H1 (cell line): ENCODE measurements around the gene RNPEPL1. TPM values are rescaled to one million over a fixed set of nuclear protein-coding genes. Genes with fewer than 3 reads are reported as not detected.

Source experiments
- CTCF ChIA-PET: fragments of 300-600 bp; sonication (Branson Sonifier 250); formaldehyde crosslinking; loops from one replicate; lab custom pipeline; 2021; ENCODE audit not compliant: partially characterized antibody; lab: Charles Lee
- POLR2A ChIA-PET: fragments of 300-600 bp; sonication (Branson Sonifier 250); formaldehyde crosslinking; loops from one replicate; lab custom pipeline; 2021; ENCODE audit warnings: inconsistent platforms; ENCODE audit not compliant: partially characterized antibody; lab: Charles Lee
- DNase-seq, 2 experiments: peaks; one replicate each; pipeline versions ENCODE4 v3.0.0 to v3.0.0-alpha.2; 2010 to 2022; ENCODE audit warnings: low spot score in 2 of 2, low read depth in 1 of 2, mixed read lengths in 1 of 2
- FAIRE-seq: peaks from 2 replicates; lab custom pipeline; 2011; peaks lifted over from hg19 to GRCh38; lab: Jason Lieb, UNC
- H2AFZ ChIP-seq: 2 replicates; pipeline ENCODE4 v1.8.1; 2012; ENCODE audit warnings: low read length, inconsistent platforms
- H2AK5ac ChIP-seq: 2 replicates; pipeline ENCODE4 v1.6.1; 2013; ENCODE audit warnings: low read depth, low read length
- H2BK120ac ChIP-seq: replicated peaks from 2 replicates; pipeline ENCODE3; 2013; ENCODE audit warnings: low read depth, low read length, inconsistent platforms
- H2BK12ac ChIP-seq: 2 replicates; pipeline ENCODE4 v1.6.1; 2013; ENCODE audit warnings: low read depth, low read length
- H2BK15ac ChIP-seq: 2 replicates; pipeline ENCODE4 v1.6.1; 2013; ENCODE audit warnings: low read length
- H2BK20ac ChIP-seq: 2 replicates; pipeline ENCODE4 v1.6.1; 2013; ENCODE audit warnings: low read length
- H2BK5ac ChIP-seq: 2 replicates; pipeline ENCODE4 v1.6.1; 2013; ENCODE audit warnings: low read depth, low read length
- H3K14ac ChIP-seq: 2 replicates; pipeline ENCODE4 v1.6.1; 2013; ENCODE audit warnings: inconsistent platforms; ENCODE audit not compliant: insufficient read length
- H3K18ac ChIP-seq: 2 replicates; pipeline ENCODE4 v1.6.1; 2013; ENCODE audit warnings: low read length; ENCODE audit errors: extremely low read depth
- H3K23ac ChIP-seq: 2 replicates; pipeline ENCODE4 v1.6.1; 2013; ENCODE audit warnings: inconsistent platforms; ENCODE audit not compliant: insufficient read length
- H3K23me2 ChIP-seq: 2 replicates; pipeline ENCODE4 v1.6.1; 2013; ENCODE audit warnings: low read depth, low read length
- H3K27ac ChIP-seq: 2 replicates; pipeline ENCODE4 v1.6.1; 2011; ENCODE audit warnings: low read depth, low read length, inconsistent platforms
- H3K27me3 ChIP-seq, 4 experiments: replicated peaks in 1 of 4; 1 replicate in 1 of 4; 2 replicates in 3 of 4; pipeline versions ENCODE4 v1.6.1 to v1.8.1; 2011 to 2013; ENCODE audit warnings: low read length in 3 of 4, mild to moderate bottlenecking in 3 of 4, inconsistent platforms in 2 of 4, mixed read lengths in 2 of 4, moderate library complexity in 1 of 4; ENCODE audit not compliant: control insufficient read depth in 3 of 4, insufficient read depth in 3 of 4; ENCODE audit errors: extremely low read depth in 1 of 4
- H3K36me3 ChIP-seq, 4 experiments: 2 replicates each; pipeline versions ENCODE4 v1.6.1 to v1.8.1; 2011 to 2013; ENCODE audit warnings: mild to moderate bottlenecking in 4 of 4, low read length in 3 of 4, moderate library complexity in 2 of 4, control low read depth in 1 of 4, inconsistent platforms in 1 of 4; ENCODE audit not compliant: insufficient read depth in 4 of 4, control insufficient read depth in 2 of 4
- H3K4ac ChIP-seq: replicated peaks from 2 replicates; pipeline ENCODE3; 2013; ENCODE audit warnings: low read length, low read depth, mixed read lengths, inconsistent platforms; ENCODE audit not compliant: insufficient read length
- H3K4me1 ChIP-seq, 4 experiments: replicated peaks in 1 of 4; 1 replicate in 1 of 4; 2 replicates in 3 of 4; pipeline versions ENCODE4 v1.6.1 to v1.8.1; 2011 to 2013; ENCODE audit warnings: low read length in 3 of 4, inconsistent platforms in 2 of 4, mixed read lengths in 1 of 4; ENCODE audit not compliant: insufficient read depth in 4 of 4, control insufficient read depth in 3 of 4
- H3K4me2 ChIP-seq, 2 experiments: 2 replicates each; pipeline versions ENCODE4 v1.6.1 to v1.8.1; 2011 to 2013; ENCODE audit warnings: low read depth in 2 of 2, low read length in 2 of 2, control low read depth in 1 of 2, inconsistent platforms in 1 of 2, mild to moderate bottlenecking in 1 of 2; ENCODE audit not compliant: insufficient read depth in 1 of 2
- H3K4me3 ChIP-seq, 4 experiments: fragments of 200-600, 300-600 bp in 1 of 4; sonication (generic), shearing (Covaris generic), sonication (Bioruptor Twin) in 1 of 4; 2 replicates each; pipeline versions ENCODE4 v1.5.1 to v1.8.1; 2011 to 2016; ENCODE audit warnings: low read length in 4 of 4, low read depth in 3 of 4, control low read depth in 2 of 4, inconsistent platforms in 2 of 4, mild to moderate bottlenecking in 2 of 4, mixed read lengths in 1 of 4, moderate library complexity in 1 of 4; ENCODE audit not compliant: insufficient read depth in 2 of 4; ENCODE audit errors: extremely low read depth in 1 of 4
- H3K56ac ChIP-seq: replicated peaks from 2 replicates; pipeline ENCODE3; 2013; ENCODE audit warnings: low read depth, mild to moderate bottlenecking, mixed read lengths, low read length, inconsistent platforms; ENCODE audit not compliant: insufficient read length
- H3K79me1 ChIP-seq: 2 replicates; pipeline ENCODE4 v1.6.1; 2013; ENCODE audit warnings: low read depth, low read length, control low read depth
- H3K79me2 ChIP-seq, 2 experiments: 2 replicates each; pipeline versions ENCODE4 v1.6.1 to v1.8.1; 2012 to 2013; ENCODE audit warnings: low read length in 2 of 2, mild to moderate bottlenecking in 2 of 2, inconsistent platforms in 1 of 2; ENCODE audit not compliant: insufficient read depth in 2 of 2, control insufficient read depth in 1 of 2
- H3K9ac ChIP-seq, 4 experiments: replicated peaks in 1 of 4; 1 replicate in 1 of 4; 2 replicates in 3 of 4; pipeline versions ENCODE4 v1.6.1 to v1.8.1; 2011 to 2013; ENCODE audit warnings: low read depth in 3 of 4, low read length in 3 of 4, control low read depth in 2 of 4, mild to moderate bottlenecking in 2 of 4, moderate library complexity in 2 of 4, inconsistent platforms in 1 of 4; ENCODE audit errors: extremely low read depth in 1 of 4
- H3K9me3 ChIP-seq, 2 experiments: 2 replicates each; pipeline versions ENCODE4 v1.6.1 to v1.8.1; 2012 to 2013; ENCODE audit warnings: mild to moderate bottlenecking in 2 of 2, moderate library complexity in 2 of 2, control low read depth in 1 of 2, inconsistent platforms in 1 of 2, low read depth in 1 of 2, low read length in 1 of 2, mixed read lengths in 1 of 2; ENCODE audit not compliant: insufficient read depth in 2 of 2
- H4K20me1 ChIP-seq, 2 experiments: replicated peaks in 1 of 2; 2 replicates each; pipeline versions ENCODE3 to v1.8.1; 2011 to 2013; ENCODE audit warnings: inconsistent platforms in 2 of 2, low read length in 2 of 2, mild to moderate bottlenecking in 1 of 2; ENCODE audit not compliant: insufficient read depth in 2 of 2, control insufficient read depth in 1 of 2
- H4K5ac ChIP-seq: 2 replicates; pipeline ENCODE4 v1.6.1; 2013; ENCODE audit warnings: low read length, low read depth, mixed read lengths, inconsistent platforms; ENCODE audit not compliant: insufficient read length
- H4K8ac ChIP-seq: 2 replicates; pipeline ENCODE4 v1.8.0; 2013; ENCODE audit warnings: mild to moderate bottlenecking, moderate library complexity, low read length, inconsistent platforms; ENCODE audit not compliant: insufficient read depth; ENCODE audit errors: extremely low read depth
- H4K91ac ChIP-seq: replicated peaks from 2 replicates; pipeline ENCODE3; 2013; ENCODE audit warnings: low read length, mixed read lengths, inconsistent platforms; ENCODE audit not compliant: insufficient read length
- ATF2 ChIP-seq: IDR thresholded peaks from 2 replicates; pipeline ENCODE4 v1.6.1; 2012; ENCODE audit warnings: low read length, inconsistent platforms
- CHD1 ChIP-seq: IDR thresholded peaks from 2 replicates; pipeline ENCODE4 v1.6.1; 2012; ENCODE audit warnings: low read depth, low read length, improper control_type of control experiment
- E2F6 ChIP-seq: IDR thresholded peaks from 2 replicates; pipeline ENCODE4 v1.6.1; 2012; ENCODE audit warnings: inconsistent platforms
- HDAC2 ChIP-seq, 2 experiments: fragments of 300-600 bp in 1 of 2; sonication (generic) in 1 of 2; IDR thresholded peaks; 2 replicates each; pipeline ENCODE4 v1.6.1; 2011 to 2012; ENCODE audit warnings: low read depth in 2 of 2, low read length in 2 of 2, mild to moderate bottlenecking in 2 of 2, moderate library complexity in 2 of 2, borderline replicate concordance in 1 of 2, inconsistent platforms in 1 of 2
- KDM5A ChIP-seq: fragments of 200-600 bp; IDR thresholded peaks from 2 replicates; pipeline ENCODE4 v1.7.1; 2012; ENCODE audit warnings: mild to moderate bottlenecking, low read length, inconsistent platforms, mixed read lengths
- POLR2AphosphoS5 ChIP-seq: IDR thresholded peaks from 2 replicates; pipeline ENCODE4 v1.6.1; 2011; ENCODE audit warnings: low read depth, low read length
- RFX5 ChIP-seq: IDR thresholded peaks from 2 replicates; pipeline ENCODE4 v1.6.1; 2011; ENCODE audit warnings: low read depth, low read length, improper control_type of control experiment, borderline replicate concordance
- RNF2 ChIP-seq: fragments of 200-900, 300-1000 bp; sonication (generic); IDR thresholded peaks from 2 replicates; pipeline ENCODE4 v1.7.1; 2016; ENCODE audit warnings: borderline replicate concordance, low read depth, mild to moderate bottlenecking, antibody characterized with exemption, low read length; ENCODE audit not compliant: poor library complexity, severe bottlenecking; ENCODE audit errors: missing control alignments
- SIX5 ChIP-seq: IDR thresholded peaks from 2 replicates; pipeline ENCODE4 v1.6.1; 2011; ENCODE audit warnings: mild to moderate bottlenecking, low read depth, low read length
- SP4 ChIP-seq: IDR thresholded peaks from 2 replicates; pipeline ENCODE4 v1.6.1; 2012; ENCODE audit warnings: low read length, inconsistent platforms
- polyA plus RNA-seq, 7 experiments: library from polyadenylated mRNA; depleted of rRNA in 3 of 7; stranded (reverse) in 5 of 7; unstranded in 2 of 7; fragments of >200 nt in 5 of 7; fragments of 200-250 nt in 2 of 7; gene quantifications; 1 replicate in 5 of 7; 2 replicates in 1 of 7; 4 replicates in 1 of 7; pipeline versions ENCODE4 v1.2.1 to v1.2.3, GENCODE V29; 2011 to 2013; ENCODE audit warnings: missing spikeins in 2 of 7, mixed read lengths in 2 of 7
- total RNA-seq: library from RNA; stranded (reverse); fragmentation: NEBNext Ultra II Directional; extraction: Animal tissue kit (Norgen Biotek cat#: 25700); gene quantifications from 2 replicates; pipeline ENCODE4 v1.2.1, GENCODE V29; 2021

RNPEPL1 gene
- total and polyA plus RNA-seq, 2 of the 8 experiments (the other 6 are each of a cell fraction or from before 2014, with no cell fraction given): 9.0 to 11.3 TPM

- Histone ChIP-seq H2BK15ac (no peak overlapping the region), H3K23ac (no peak overlapping the region), H4K5ac (no peak overlapping the region), H2BK5ac (no peak overlapping the region), H3K4me3 (no peak overlapping the region), H4K8ac (no peak overlapping the region), H2BK120ac (no peak overlapping the region), H3K18ac (no peak overlapping the region), H2BK20ac (no peak overlapping the region), H3K4me2 (no peak overlapping the region), H2AK5ac (no peak overlapping the region), H2AFZ (no peak overlapping the region), H3K27ac (no peak overlapping the region), H2BK12ac (no peak overlapping the region), H3K56ac (no peak overlapping the region), H4K91ac (no peak overlapping the region), H3K14ac (no peak overlapping the region), H3K36me3 (no peaks in the 10 kb centered on the region; a peak in 2 of 8 replicates), H3K79me1 (no peaks in the 10 kb centered on the region), H4K20me1 (no peaks in the 10 kb centered on the region), H3K4ac (no peak overlapping the region), H3K9ac (no peak overlapping the region), H3K9me3 (peaks cover 4 to 5% of the 10 kb centered on the region in 2 experiments; a peak in 3 of 4 replicates), H3K23me2 (no peaks in the 10 kb centered on the region), H3K4me1 (no peaks in the 10 kb centered on the region), H3K79me2 (no peaks in the 10 kb centered on the region), H3K27me3 (no peaks in the 10 kb centered on the region)
- FAIRE-seq (no peak), DNase-seq (no peak)
- ChIA-PET CTCF (no interaction called here), POLR2A (no interaction called here)
- TF ChIP-seq KDM5A (no peak), E2F6 (no peak), RFX5 (no peak), ATF2 (no peak), RNF2 (no peak), HDAC2 (IDR thresholded peaks at IDR 0.05; ENCODE audit: borderline replicate concordance in 1 of 2, low read depth in 2 of 2, low read length in 2 of 2) (no peak), SIX5 (no peak), POLR2AphosphoS5 (no peak), SP4 (no peak), CHD1 (no peak)
Measured at GRCh38 chr2:240539906-240540305, 28.4 kb upstream of the RNPEPL1 start.
